Measurements from ENCODE around the gene LRRC23.

- TF ChIP-seq POLR2A (IDR thresholded peaks at IDR 0.05; ENCODE audit: low read length) (no peak), GATA1 (IDR thresholded peaks at IDR 0.05; ENCODE audit: low read depth, low read length) (no peak)
Measured at GRCh38 chr12:6959805-6960592, 55.4 kb downstream of the LRRC23 start.
